C4-2B (cell line): ENCODE results near the gene MAML1.
A peak's percentile ranks its signal among the peaks of the same experiment; 100 is the strongest.

Experiments used
- H3K27ac ChIP-seq: fragments of 450-650 bp; 2 replicates; pipeline ENCODE4 v1.5.1; 2017
- CTCF ChIP-seq: fragments of 450-650 bp; conservative IDR thresholded peaks from 2 replicates; pipeline ENCODE4 v1.5.1; 2017; ENCODE audit warnings: mild to moderate bottlenecking
- ZFX ChIP-seq: fragments of 450-650 bp; IDR thresholded peaks from 2 replicates; pipeline ENCODE4 v1.6.1; 2017

Gene MAML1

GRCh38 chr5:179729727-179730126, 2.9 kb upstream of the MAML1 start:
- TF ChIP-seq CTCF, result no peak
- no peak for TF ChIP-seq ZFX
- H3K27ac ChIP-seq, result no peak overlapping the region

GRCh38 chr5:179730356-179730755, 2.3 kb upstream of the MAML1 start:
- TF ChIP-seq ZFX, result no peak
- TF ChIP-seq CTCF, result no peak
- H3K27ac ChIP-seq, result no peak overlapping the region

- TF ChIP-seq ZFX, result no peak
- TF ChIP-seq CTCF, result no peak
- H3K27ac ChIP-seq, result no peak overlapping the region
Observed at GRCh38 chr5:179730852-179731251, 1.8 kb upstream of the MAML1 start.

GRCh38 chr5:179731791-179732411, 721 bp upstream of the MAML1 start:
- peak overlapping the region; percentile 88 for H3K27ac ChIP-seq
- TF ChIP-seq CTCF (no peak), ZFX (no peak)

- peak overlapping the region; percentile 88 for H3K27ac ChIP-seq
- TF ChIP-seq CTCF (no peak), ZFX (peak; percentile 97)
Observed at GRCh38 chr5:179732918-179733771, 523 bp downstream of the MAML1 start.

GRCh38 chr5:179733772-179734126, 1.1 kb downstream of the MAML1 start:
- TF ChIP-seq ZFX, result no peak
- TF ChIP-seq CTCF, result no peak
- H3K27ac ChIP-seq, result peak overlapping the region; percentile 88

GRCh38 chr5:179734536-179735164, 2.0 kb downstream of the MAML1 start:
- TF ChIP-seq CTCF, result no peak
- no peak for TF ChIP-seq ZFX
- peak overlapping the region; percentile 7; the same call in 1 of the 2 replicates for H3K27ac ChIP-seq
